Stimulated activated naive CD4-positive, alpha-beta T cell (primary cell): ENCODE data around the gene NDUFC1.

ENCODE experiments used
- DNase-seq, 6 experiments: peaks; one replicate each; lab custom pipeline; 2025; lab: John Stamatoyannopoulos, UW

NDUFC1 gene

DNA sequence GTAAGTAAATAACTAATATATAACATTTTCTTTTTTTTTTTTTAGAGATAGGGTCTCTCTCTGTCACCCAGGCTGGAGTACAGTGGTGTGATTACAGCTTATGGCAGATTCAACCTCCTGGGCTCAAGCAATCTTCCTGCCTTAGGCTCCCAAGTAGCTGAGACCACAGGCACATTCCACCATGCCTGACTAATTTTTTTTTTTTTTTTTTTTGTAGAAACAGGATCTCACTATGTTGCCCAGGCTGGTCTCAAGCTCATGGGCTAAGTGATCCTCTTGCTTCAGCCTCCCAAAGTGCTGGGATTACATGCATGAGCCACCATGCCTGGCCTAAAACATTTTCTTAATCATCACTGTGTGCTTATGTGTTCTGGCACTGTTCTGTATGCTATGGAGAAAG, 55.0 kb downstream of the NDUFC1 start:
- no peak for DNase-seq

DNA sequence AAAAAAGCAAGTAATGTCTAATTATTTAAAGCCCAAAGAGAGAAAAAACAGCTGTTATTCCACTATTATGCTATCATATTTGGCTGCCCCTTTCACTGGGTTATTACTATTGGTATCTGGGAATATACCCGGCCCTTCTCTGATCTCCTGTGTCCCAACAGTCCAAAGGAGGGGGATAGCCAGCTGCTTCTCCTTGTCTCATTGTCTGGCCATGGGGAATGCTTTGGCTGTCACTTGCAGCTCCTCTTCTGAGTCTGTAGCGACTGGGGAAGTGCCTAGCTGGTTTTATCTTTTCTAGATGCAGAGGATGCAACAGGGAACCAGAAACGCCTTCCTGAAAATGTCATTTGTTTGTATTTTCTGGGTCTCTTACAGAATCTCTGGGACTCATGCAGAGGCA, 56.1 kb downstream of the NDUFC1 start:
- DNase-seq = no peak

DNA sequence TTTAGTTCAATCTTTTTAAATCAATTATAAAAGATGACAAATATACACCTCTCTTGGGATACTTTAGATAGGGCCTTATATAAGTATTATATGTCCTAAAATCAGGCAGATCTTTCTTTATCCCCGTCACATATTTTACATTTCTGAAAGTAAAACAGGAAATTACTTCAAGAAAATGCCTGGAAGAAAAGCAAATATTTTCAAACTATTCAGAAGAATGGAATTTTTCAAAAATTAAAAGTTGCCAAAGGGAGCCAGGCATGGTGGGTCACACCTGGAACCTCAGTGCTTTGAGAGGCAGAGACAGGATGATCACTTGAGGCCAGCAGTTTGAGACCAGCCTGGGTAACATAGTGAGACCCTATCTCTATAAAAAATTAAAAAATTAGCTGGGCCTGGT, 56.7 kb downstream of the NDUFC1 start:
- no peak for DNase-seq

DNA sequence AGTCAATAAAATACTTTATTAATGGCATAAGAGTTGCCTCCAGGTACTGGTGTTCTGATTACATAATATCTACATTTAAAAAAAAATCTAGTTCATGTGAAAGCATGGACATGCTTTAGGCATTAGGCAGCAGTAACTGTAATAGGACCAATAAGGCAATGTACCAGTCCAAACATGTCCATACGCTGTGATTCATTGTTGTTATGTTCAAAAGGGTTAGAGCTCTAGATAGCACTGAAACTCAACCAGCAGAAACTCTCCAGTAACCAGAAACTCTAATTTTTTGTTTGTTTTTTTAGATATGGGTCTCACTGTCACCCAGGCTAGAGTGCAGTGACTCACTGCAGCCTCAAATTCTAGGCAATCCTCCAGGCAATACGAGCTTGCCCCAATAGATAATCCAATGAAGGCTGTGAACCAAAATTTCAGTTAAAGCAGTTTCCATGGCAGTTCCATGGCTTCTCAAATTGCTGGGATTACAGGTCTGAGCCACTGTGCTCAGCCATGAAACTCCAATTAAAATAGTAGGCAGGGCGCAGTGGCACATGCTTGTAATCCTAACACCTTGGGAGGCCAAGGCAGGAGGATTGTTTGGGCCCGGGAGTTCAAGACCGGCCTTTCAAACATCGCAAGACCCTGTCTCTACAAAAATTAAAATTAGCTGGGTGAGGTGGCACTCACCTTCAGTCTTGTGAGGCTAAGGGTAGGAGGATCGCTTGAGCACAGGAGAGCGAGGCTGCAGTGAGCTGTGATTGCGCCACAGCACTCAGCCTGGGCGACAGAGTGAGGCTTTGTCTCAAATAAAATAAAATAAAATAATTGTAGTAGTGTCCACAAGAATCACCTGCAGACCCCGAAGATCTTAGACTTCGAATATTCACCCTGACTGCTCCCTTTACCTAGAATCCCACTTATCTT, 58.6 kb downstream of the NDUFC1 start:
- DNase-seq = no peak

DNA sequence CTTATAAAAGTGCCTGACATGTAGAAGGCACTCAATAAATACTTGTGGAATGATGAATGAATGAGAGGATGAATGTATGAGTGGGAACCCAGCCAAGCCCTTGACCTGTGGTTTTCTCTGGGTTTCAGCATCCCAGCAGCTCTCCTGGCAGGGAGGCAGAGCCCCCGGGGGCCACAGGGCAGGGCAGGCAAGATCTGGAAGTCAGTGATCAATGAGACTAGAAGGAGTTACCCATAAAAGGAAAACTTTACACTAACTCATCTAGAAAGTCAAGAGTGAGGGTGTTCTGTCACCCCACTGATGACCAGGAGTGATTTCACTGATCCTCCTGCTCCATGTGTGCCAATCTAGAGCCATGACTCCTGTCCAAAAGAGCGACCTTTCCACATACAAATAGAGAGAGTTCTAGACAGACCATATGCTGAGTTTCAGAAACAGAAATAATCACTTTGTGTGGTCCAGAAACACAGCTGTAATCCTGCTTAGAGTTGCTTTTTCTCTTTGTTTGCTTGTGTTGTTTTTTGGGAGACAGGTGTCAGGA, 59.7 kb downstream of the NDUFC1 start:
- DNase-seq = no peak

DNA sequence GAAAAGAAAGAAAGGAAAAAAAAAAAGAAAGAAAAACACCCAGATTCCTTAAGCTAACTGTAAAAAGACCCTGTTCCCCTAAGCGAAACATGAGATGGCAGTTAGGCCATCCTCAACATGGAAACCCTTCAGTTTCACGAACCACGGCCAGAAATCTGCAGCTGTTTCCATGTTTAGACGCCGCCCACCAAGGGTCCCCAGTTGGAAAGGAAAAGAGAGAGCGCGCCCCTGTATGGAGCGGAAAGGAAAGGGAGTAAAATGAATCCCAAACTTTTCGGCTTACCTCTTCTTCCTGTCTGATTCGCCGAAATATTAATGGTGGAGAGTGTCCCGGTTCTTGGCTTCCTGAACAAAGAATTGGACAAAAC, 60.5 kb downstream of the NDUFC1 start:
- DNase-seq = no peak

DNA sequence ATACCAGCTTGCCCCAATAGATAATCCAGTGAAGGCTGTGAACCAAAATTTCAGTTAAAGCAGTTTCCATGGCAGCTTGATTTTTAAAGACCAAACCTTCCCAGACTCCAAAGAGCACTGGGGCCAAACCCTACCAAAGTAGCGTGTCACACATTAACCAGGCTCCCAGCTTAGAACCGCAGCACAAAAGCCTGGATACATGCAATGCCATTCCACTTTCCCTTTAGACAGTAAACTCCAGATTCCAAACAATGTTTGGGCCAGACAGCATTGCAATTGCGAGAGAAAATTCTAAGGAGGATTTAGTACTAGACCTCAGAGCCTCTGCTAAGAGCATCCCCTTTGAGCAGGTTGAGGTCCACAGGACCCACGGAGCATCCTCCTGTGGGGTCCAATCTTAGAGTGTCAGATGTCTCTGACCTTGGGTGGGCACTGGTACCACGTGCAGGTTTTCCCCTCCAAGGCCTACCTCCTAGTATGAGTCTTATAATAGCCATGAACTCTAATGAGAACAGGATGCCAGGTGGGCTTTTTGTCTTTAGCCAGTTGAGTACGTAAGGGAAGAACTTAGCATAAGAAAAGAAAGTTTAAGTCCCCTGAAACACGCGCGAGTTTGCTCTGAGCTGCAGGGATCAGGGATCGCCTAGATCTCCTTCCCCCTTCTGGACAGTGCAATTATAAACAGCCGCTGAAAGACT, 61.0 kb downstream of the NDUFC1 start:
- DNase-seq = no peak
